Uterus (tissue), 4 donors: ENCODE data around the gene RBM47. TPM values are rescaled to one million over a fixed set of nuclear protein-coding genes. Genes with fewer than 3 reads are reported as not detected.

Experiments
- DNase-seq, 2 donors: peaks; one replicate each; pipeline ENCODE4 v3.0.0-alpha.2; 2019 to 2020
- H3K27ac ChIP-seq, 2 donors: fragments of 200-600 bp; sonication (generic); 1 replicate in 1 of 2; 2 replicates in 1 of 2; pipeline ENCODE4 v1.5.1; 2016 to 2018
- H3K27me3 ChIP-seq, 2 donors: fragments of 200-600 bp; sonication (generic); one replicate each; pipeline ENCODE4 v1.5.1; 2018 to 2019; ENCODE audit warnings: control low read depth in 1 of 2
- H3K36me3 ChIP-seq, 2 donors: fragments of 200-600 bp; sonication (generic); one replicate each; pipeline ENCODE4 v1.5.1; 2019; ENCODE audit warnings: control low read depth in 1 of 2
- H3K4me1 ChIP-seq, 2 donors: fragments of 200-600 bp; sonication (generic); one replicate each; pipeline ENCODE4 v1.5.1; 2018 to 2019; ENCODE audit warnings: control low read depth in 1 of 2
- H3K4me3 ChIP-seq, 2 donors: fragments of 200-600 bp; sonication (generic); 1 replicate in 1 of 2; 2 replicates in 1 of 2; pipeline ENCODE4 v1.5.1; 2018 to 2019; ENCODE audit warnings: mild to moderate bottlenecking in 1 of 2
- H3K9me3 ChIP-seq, 2 donors: fragments of 200-600 bp; sonication (generic); one replicate each; pipeline ENCODE4 v1.5.1; 2019; ENCODE audit warnings: control low read depth in 1 of 2
- CTCF ChIP-seq, 4 experiments: fragments of 200-600 bp in 2 of 4; fragments of 450-650 bp in 2 of 4; sonication (generic) in 2 of 4; IDR thresholded peaks; one replicate each; pipeline ENCODE4 v1.5.1; 2016 to 2019; ENCODE audit warnings: antibody characterized with exemption in 4 of 4, mild to moderate bottlenecking in 2 of 4, moderate library complexity in 1 of 4
- POLR2A ChIP-seq, 2 donors: fragments of 450-650 bp; IDR thresholded peaks; one replicate each; pipeline ENCODE4 v1.6.1; 2016; ENCODE audit warnings: antibody characterized with exemption in 2 of 2, mild to moderate bottlenecking in 1 of 2, moderate library complexity in 1 of 2
- intact Hi-C: fragments of 100-400 bp; cut with DNase I; formaldehyde crosslinking; loops from one replicate; pipeline ENCODE4 v1.15.1; 2023; ENCODE audit warnings: low total_unique reads
- total RNA-seq, 4 donors: library from RNA; depleted of rRNA in 3 of 4; stranded (reverse); fragments of >200 nt in 3 of 4; gene quantifications; one replicate each; pipeline versions ENCODE4 v1.1.0 to v1.2.4, GENCODE V29; 2014 to 2023
- donor health status: DM: yes; HTN: yes; CAD: no.

RBM47 gene
- total RNA-seq, 4 donors from 2014 or later = 3.8 to 22.3 (median 6.8) TPM

DNA sequence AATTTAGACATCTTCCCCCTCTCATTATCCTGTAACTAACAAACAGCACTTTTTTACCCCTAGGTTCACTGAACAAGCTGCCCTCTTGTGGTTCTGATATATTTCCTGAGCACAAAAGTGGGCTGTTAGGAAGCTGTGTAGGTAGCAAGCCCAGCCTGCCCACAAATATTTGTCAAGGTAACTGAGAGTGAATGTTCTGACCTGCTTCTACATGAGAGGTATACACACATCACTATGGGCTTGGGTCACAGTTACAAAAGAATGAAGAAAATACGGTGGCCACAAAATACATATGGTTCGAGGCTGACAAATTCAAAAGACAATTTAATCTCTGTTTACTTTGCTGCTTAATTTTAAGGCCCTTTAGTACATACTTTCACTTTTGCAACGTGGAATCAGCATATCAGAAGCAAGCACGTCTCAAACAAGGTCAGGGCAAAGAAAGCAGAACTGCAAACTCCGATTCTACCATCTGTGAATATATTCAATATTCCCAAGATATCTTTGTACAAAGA is 78.7 kb downstream of the RBM47 start:
- TF ChIP-seq POLR2A (IDR thresholded peaks at IDR 0.05) = no peak
- peak in 1 of 4 experiments; percentile 30 for TF ChIP-seq CTCF (IDR thresholded peaks at IDR 0.05)
- H3K4me3 ChIP-seq = peak overlapping the region; percentile 27 to 33
- no peak for DNase-seq

GRCh38 chr4:40550196-40550595 is 79.5 kb downstream of the RBM47 start:
- H3K36me3 ChIP-seq = no peaks in the 10 kb centered on the region
- H3K27ac ChIP-seq = peak overlapping the region; percentile 30 to 79
- H3K4me1 ChIP-seq = no peaks in the 10 kb centered on the region
- no peaks in the 10 kb centered on the region for H3K9me3 ChIP-seq
- H3K27me3 ChIP-seq = no peaks in the 10 kb centered on the region
- H3K4me3 ChIP-seq = no peak overlapping the region
- no peak for DNase-seq
- intact Hi-C loops = no loop called here
- no peak for TF ChIP-seq POLR2A (IDR thresholded peaks at IDR 0.05)

More for the DNA sequence above, 78.7 kb downstream of the RBM47 start:
- intact Hi-C loops = no loop called here
- H3K36me3 ChIP-seq = no peaks in the 10 kb centered on the region
- peak overlapping the region; percentile 55 to 79 for H3K27ac ChIP-seq
- no peaks in the 10 kb centered on the region for H3K9me3 ChIP-seq
- H3K4me1 ChIP-seq = no peaks in the 10 kb centered on the region
- H3K27me3 ChIP-seq = no peaks in the 10 kb centered on the region

DNA sequence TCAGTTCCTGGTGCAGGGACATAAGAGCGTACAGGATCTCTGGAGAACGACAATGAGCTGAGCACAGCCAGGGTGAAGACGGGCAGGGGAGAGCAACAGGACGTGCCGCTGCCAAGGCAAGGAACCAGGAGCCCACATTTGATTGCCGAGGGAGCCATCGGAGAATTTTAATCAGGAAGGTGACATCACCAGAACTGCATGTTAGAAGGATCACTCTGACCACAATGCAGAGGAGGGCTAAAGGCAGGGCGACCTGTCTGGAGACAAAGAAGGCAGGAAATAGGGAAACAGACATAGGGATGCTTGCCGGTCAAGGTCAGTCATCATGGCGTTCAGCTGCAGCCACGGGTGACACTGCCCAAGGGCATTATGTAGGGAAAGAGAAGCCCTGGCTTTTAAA is 81.4 kb downstream of the RBM47 start:
- Histone ChIP-seq H3K4me1 (no peaks in the 10 kb centered on the region), H3K9me3 (no peaks in the 10 kb centered on the region), H3K27ac (no peak overlapping the region), H3K36me3 (no peaks in the 10 kb centered on the region), H3K27me3 (no peaks in the 10 kb centered on the region), H3K4me3 (no peak overlapping the region)
- DNase-seq = no peak
- intact Hi-C loops = no loop called here
- no peak for TF ChIP-seq POLR2A (IDR thresholded peaks at IDR 0.05)
- no peak for TF ChIP-seq CTCF (IDR thresholded peaks at IDR 0.05)

DNA sequence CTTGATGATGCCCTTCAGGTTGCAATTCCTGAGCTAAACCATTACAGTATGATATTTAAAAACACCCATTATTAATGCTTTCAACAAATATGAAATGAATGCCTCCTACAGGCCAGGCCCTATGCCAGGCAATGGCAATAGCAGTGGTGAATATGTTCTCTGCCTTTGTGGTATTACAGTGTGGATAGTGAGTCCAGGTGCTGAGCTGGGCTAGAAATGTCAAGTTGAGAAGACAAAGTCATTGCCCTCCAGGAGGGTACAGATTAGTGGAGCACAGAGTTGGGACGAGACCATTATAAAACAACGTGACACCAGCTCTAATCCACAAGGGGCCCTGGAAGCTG is 81.9 kb downstream of the RBM47 start:
- Histone ChIP-seq H3K27me3 (no peaks in the 10 kb centered on the region), H3K4me3 (no peak overlapping the region), H3K4me1 (no peaks in the 10 kb centered on the region), H3K9me3 (no peaks in the 10 kb centered on the region), H3K27ac (no peak overlapping the region), H3K36me3 (no peaks in the 10 kb centered on the region)
- intact Hi-C loops = no loop called here
- TF ChIP-seq CTCF (IDR thresholded peaks at IDR 0.05) = no peak
- no peak for DNase-seq

DNA sequence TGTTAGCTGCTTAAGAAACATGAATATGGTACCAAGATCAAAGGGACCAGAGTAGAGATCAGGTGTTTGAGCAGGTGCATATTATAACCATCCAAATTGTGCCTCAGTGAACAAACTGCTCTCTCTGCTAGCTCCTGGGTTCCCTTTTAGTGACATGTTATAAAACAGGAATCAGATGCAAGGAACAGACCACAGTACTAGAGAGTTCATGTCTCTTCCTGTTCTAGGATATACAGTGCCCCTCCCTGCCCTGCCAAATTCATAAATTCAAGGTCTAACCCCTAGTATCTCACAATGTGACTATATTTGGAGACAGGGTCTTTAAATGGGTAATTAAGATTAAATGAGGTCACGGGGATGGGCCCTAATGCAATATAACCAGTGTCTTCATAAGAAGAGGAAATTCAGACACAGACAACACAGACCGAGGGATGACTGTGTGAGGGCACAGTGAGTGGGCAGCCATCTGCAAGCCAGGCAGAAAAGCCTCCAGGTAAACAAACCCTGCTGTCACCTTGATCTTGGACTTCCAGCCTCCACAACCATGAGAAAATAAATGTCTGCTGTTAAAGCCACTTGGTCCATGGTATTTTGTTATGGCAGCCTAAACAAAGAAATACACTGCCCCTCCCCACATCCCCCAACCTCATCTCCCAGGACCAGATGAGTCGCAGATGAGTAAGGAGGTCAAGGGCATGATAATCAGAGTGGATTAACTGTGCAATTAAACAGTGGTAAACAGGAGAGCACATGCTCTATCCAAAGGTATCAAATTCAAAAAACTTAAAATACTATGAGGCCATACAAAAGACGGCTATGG is 82.5 kb downstream of the RBM47 start:
- TF ChIP-seq POLR2A (IDR thresholded peaks at IDR 0.05) (no peak), CTCF (IDR thresholded peaks at IDR 0.05) (no peak)
- intact Hi-C loops = no loop called here
- Histone ChIP-seq H3K27ac (no peak overlapping the region), H3K27me3 (no peaks in the 10 kb centered on the region), H3K4me1 (no peaks in the 10 kb centered on the region), H3K9me3 (no peaks in the 10 kb centered on the region), H3K36me3 (no peaks in the 10 kb centered on the region), H3K4me3 (no peak overlapping the region)
- no peak for DNase-seq
